Trophoblast cell (in vitro differentiated cells and primary cell): Measurements from ENCODE around the gene ALDH3B1.

Experiments
- DNase-seq, 2 donors: peaks; one replicate each; pipeline ENCODE4 v3.0.0-alpha.2; 2016
- H2AFZ ChIP-seq: 2 replicates; pipeline ENCODE4 v1.6.1; 2013; ENCODE audit warnings: low read length, moderate library complexity, mild to moderate bottlenecking; ENCODE audit not compliant: insufficient read depth, poor library complexity
- H2AK5ac ChIP-seq: 2 replicates; pipeline ENCODE4 v1.6.1; 2013; ENCODE audit warnings: mild to moderate bottlenecking, low read length
- H2BK120ac ChIP-seq: 2 replicates; pipeline ENCODE4 v1.6.1; 2013; ENCODE audit warnings: low read length, mild to moderate bottlenecking, moderate library complexity; ENCODE audit not compliant: insufficient read depth, poor library complexity
- H2BK12ac ChIP-seq: 2 replicates; pipeline ENCODE4 v1.6.1; 2013; ENCODE audit warnings: mild to moderate bottlenecking, low read length, moderate library complexity
- H2BK5ac ChIP-seq: 2 replicates; pipeline ENCODE4 v1.6.1; 2013; ENCODE audit warnings: low read length, low read depth, moderate library complexity, mild to moderate bottlenecking; ENCODE audit not compliant: poor library complexity
- H3K14ac ChIP-seq: 2 replicates; pipeline ENCODE4 v1.6.1; 2013; ENCODE audit warnings: mild to moderate bottlenecking, low read length
- H3K18ac ChIP-seq: 2 replicates; pipeline ENCODE4 v1.6.1; 2013; ENCODE audit warnings: mild to moderate bottlenecking, low read length
- H3K23ac ChIP-seq: 2 replicates; pipeline ENCODE4 v1.6.1; 2013; ENCODE audit warnings: low read length
- H3K27ac ChIP-seq: 2 replicates; pipeline ENCODE4 v1.5.1; 2013; ENCODE audit warnings: low read depth, mild to moderate bottlenecking, inconsistent platforms, low read length, moderate library complexity
- H3K27me3 ChIP-seq: 2 replicates; pipeline ENCODE4 v1.6.1; 2013; ENCODE audit warnings: inconsistent platforms, mild to moderate bottlenecking, low read length, moderate library complexity; ENCODE audit not compliant: insufficient read depth
- H3K36me3 ChIP-seq, 2 experiments: 1 replicate in 1 of 2; 2 replicates in 1 of 2; pipeline ENCODE4 v1.6.1; 2013; ENCODE audit warnings: low read length in 2 of 2, mild to moderate bottlenecking in 2 of 2, moderate library complexity in 1 of 2; ENCODE audit not compliant: insufficient read depth in 2 of 2, control insufficient read depth in 1 of 2
- H3K4ac ChIP-seq: 2 replicates; pipeline ENCODE4 v1.6.1; 2013; ENCODE audit warnings: low read depth, mild to moderate bottlenecking, low read length, moderate library complexity
- H3K4me1 ChIP-seq, 2 experiments: 1 replicate in 1 of 2; 2 replicates in 1 of 2; pipeline ENCODE4 v1.6.1; 2013; ENCODE audit warnings: low read length in 2 of 2, mild to moderate bottlenecking in 2 of 2, moderate library complexity in 1 of 2; ENCODE audit not compliant: insufficient read depth in 2 of 2, control insufficient read depth in 1 of 2
- H3K4me2 ChIP-seq: 2 replicates; pipeline ENCODE4 v1.6.1; 2013; ENCODE audit warnings: inconsistent platforms, mild to moderate bottlenecking, low read length, moderate library complexity
- H3K4me3 ChIP-seq: 2 replicates; pipeline ENCODE4 v1.5.1; 2013; ENCODE audit warnings: mild to moderate bottlenecking, low read depth, low read length, inconsistent platforms
- H3K79me1 ChIP-seq: one replicate; pipeline ENCODE4 v1.6.1; 2013; ENCODE audit warnings: low read length
- H3K79me2 ChIP-seq: 2 replicates; pipeline ENCODE4 v1.6.1; 2013; ENCODE audit warnings: low read length, mild to moderate bottlenecking; ENCODE audit not compliant: control insufficient read depth, insufficient read depth, poor library complexity
- H3K9ac ChIP-seq: 2 replicates; pipeline ENCODE4 v1.6.1; 2013; ENCODE audit warnings: mild to moderate bottlenecking, low read length
- H3K9me3 ChIP-seq: 2 replicates; pipeline ENCODE4 v1.6.1; 2013; ENCODE audit warnings: low read depth, mild to moderate bottlenecking, control low read depth, inconsistent platforms, low read length; ENCODE audit not compliant: insufficient read depth
- H4K12ac ChIP-seq: 2 replicates; pipeline ENCODE4 v1.6.1; 2013; ENCODE audit warnings: low read depth, mild to moderate bottlenecking, low read length, moderate library complexity
- H4K8ac ChIP-seq: 2 replicates; pipeline ENCODE4 v1.6.1; 2013; ENCODE audit warnings: low read depth, mild to moderate bottlenecking, low read length, moderate library complexity
- H4K91ac ChIP-seq: one replicate; pipeline ENCODE4 v1.6.1; 2013; ENCODE audit warnings: low read depth, mild to moderate bottlenecking, low read length, moderate library complexity
- WGBS: extraction: QIAGEN DNeasy Blood & Tissue Kit; methylation state at CpG from one replicate; pipeline ENCODE4 v1.1.7; 2013; ENCODE audit warnings: missing lambda C conversion rate; ENCODE audit not compliant: insufficient read length, insufficient coverage; ENCODE audit errors: extremely low coverage; 5-methylcytosine and 5-hydroxymethylcytosine counted together

ALDH3B1 gene

GRCh38 chr11:68019486-68019885 is 9.4 kb downstream of the ALDH3B1 start:
- Histone ChIP-seq H2BK120ac (no peak overlapping the region), H3K23ac (no peak overlapping the region), H3K4me2 (no peak overlapping the region), H3K36me3 (no peaks in the 10 kb centered on the region), H3K9me3 (peaks cover 1% of the 10 kb centered on the region), H3K14ac (no peak overlapping the region), H3K27ac (no peak overlapping the region), H2AFZ (no peak overlapping the region), H3K79me1 (peaks cover 5% of the 10 kb centered on the region), H3K27me3 (no peaks in the 10 kb centered on the region), H4K8ac (no peak overlapping the region), H2AK5ac (no peak overlapping the region), H2BK12ac (no peak overlapping the region), H3K18ac (no peak overlapping the region), H3K9ac (peak overlapping the region; percentile 25), H3K79me2 (no peaks in the 10 kb centered on the region), H3K4me3 (no peak overlapping the region), H3K4me1 (peaks cover 10 to 15% of the 10 kb centered on the region in 2 experiments), H2BK5ac (no peak overlapping the region), H4K91ac (no peak overlapping the region), H4K12ac (no peak overlapping the region), H3K4ac (no peak overlapping the region)
- WGBS = no CpG with 5 or more reads among the region's 12 CpGs
- DNase-seq = no peak

GRCh38 chr11:68020575-68020974 is 10.4 kb downstream of the ALDH3B1 start:
- H3K4me3 ChIP-seq = no peak overlapping the region
- H3K23ac ChIP-seq = no peak overlapping the region
- H2AK5ac ChIP-seq = peak overlapping the region; percentile 4
- no peak overlapping the region for H4K8ac ChIP-seq
- no peak overlapping the region for H3K9ac ChIP-seq
- no peaks in the 10 kb centered on the region for H3K27me3 ChIP-seq
- no peak overlapping the region for H3K18ac ChIP-seq
- H2BK120ac ChIP-seq = no peak overlapping the region
- no peak overlapping the region for H3K4me2 ChIP-seq
- H3K79me2 ChIP-seq = no peaks in the 10 kb centered on the region
- H3K4ac ChIP-seq = no peak overlapping the region
- no peak for DNase-seq
- no peak overlapping the region for H3K27ac ChIP-seq
- no peak overlapping the region for H4K12ac ChIP-seq
- no peak overlapping the region for H4K91ac ChIP-seq
- no peak overlapping the region for H2BK5ac ChIP-seq
- H3K79me1 ChIP-seq = peaks cover 5% of the 10 kb centered on the region
- no peak overlapping the region for H2BK12ac ChIP-seq
- H3K4me1 ChIP-seq = peaks cover 10 to 15% of the 10 kb centered on the region in 2 experiments
- no peaks in the 10 kb centered on the region for H3K36me3 ChIP-seq
- H3K14ac ChIP-seq = no peak overlapping the region
- H3K9me3 ChIP-seq = peaks cover 3% of the 10 kb centered on the region
- no CpG with 5 or more reads among the region's 11 CpGs for WGBS
- H2AFZ ChIP-seq = no peak overlapping the region

- Histone ChIP-seq H3K27me3 (no peaks in the 10 kb centered on the region), H3K4me2 (no peak overlapping the region), H3K79me1 (peaks cover 5% of the 10 kb centered on the region), H2BK12ac (no peak overlapping the region), H3K79me2 (no peaks in the 10 kb centered on the region), H4K12ac (no peak overlapping the region), H3K9ac (no peak overlapping the region), H3K36me3 (no peaks in the 10 kb centered on the region), H3K23ac (no peak overlapping the region), H3K4me1 (peaks cover 10 to 15% of the 10 kb centered on the region in 2 experiments), H2BK5ac (no peak overlapping the region), H2AFZ (no peak overlapping the region), H3K14ac (no peak overlapping the region), H4K91ac (no peak overlapping the region), H2BK120ac (no peak overlapping the region), H3K18ac (no peak overlapping the region), H3K27ac (no peak overlapping the region), H3K9me3 (peaks cover 3% of the 10 kb centered on the region), H3K4me3 (no peak overlapping the region), H3K4ac (no peak overlapping the region), H4K8ac (no peak overlapping the region), H2AK5ac (no peak overlapping the region)
- WGBS = no CpG with 5 or more reads among the region's 27 CpGs
- DNase-seq = peak; percentile 49 to 66
These were observed 11.2 kb downstream of the ALDH3B1 start for GRCh38 chr11:68021167-68021787.

GRCh38 chr11:68022531-68022930 is 12.4 kb downstream of the ALDH3B1 start:
- no peak overlapping the region for H3K4me2 ChIP-seq
- no peak overlapping the region for H2BK120ac ChIP-seq
- WGBS = no CpG with 5 or more reads among the region's 13 CpGs

More at GRCh38 chr11:68022531-68022930, 12.4 kb downstream of the ALDH3B1 start:
- Histone ChIP-seq H4K91ac (no peak overlapping the region), H3K27me3 (no peaks in the 10 kb centered on the region), H2BK5ac (no peak overlapping the region), H3K27ac (no peak overlapping the region), H3K36me3 (no peaks in the 10 kb centered on the region), H3K23ac (no peak overlapping the region), H2BK12ac (no peak overlapping the region), H3K14ac (no peak overlapping the region), H3K9ac (no peak overlapping the region), H3K9me3 (peaks cover 3% of the 10 kb centered on the region), H3K4me1 (peaks cover under 1 to 4% of the 10 kb centered on the region in 2 experiments), H2AK5ac (no peak overlapping the region), H4K8ac (no peak overlapping the region), H4K12ac (no peak overlapping the region), H3K79me2 (no peaks in the 10 kb centered on the region), H3K18ac (no peak overlapping the region), H3K79me1 (no peaks in the 10 kb centered on the region), H3K4ac (no peak overlapping the region), H2AFZ (no peak overlapping the region), H3K4me3 (no peak overlapping the region)
- DNase-seq = no peak
